Keratinocyte (primary cell): ENCODE measurements around the gene BEGAIN. TPM values are rescaled to one million over a fixed set of nuclear protein-coding genes. Genes with fewer than 3 reads are reported as not detected.

Source experiments
- DNase-seq: peaks from one replicate; pipeline ENCODE4 v3.0.0-alpha.2; 2011; ENCODE audit warnings: low read depth, missing footprints, low spot score
- FAIRE-seq: peaks from 2 replicates; lab custom pipeline; 2011; peaks lifted over from hg19 to GRCh38; lab: Jason Lieb, UNC
- H2AFZ ChIP-seq: 2 replicates; pipeline ENCODE4 v1.6.0; 2012; ENCODE audit warnings: low read length, control low read depth, inconsistent platforms; ENCODE audit not compliant: control insufficient read depth
- H3K27ac ChIP-seq: 2 replicates; pipeline ENCODE4 v1.5.1; 2011; ENCODE audit warnings: low read length; ENCODE audit not compliant: control insufficient read depth, insufficient read depth
- H3K27me3 ChIP-seq: 3 replicates; pipeline ENCODE4 v1.6.0; 2011; ENCODE audit warnings: low read length; ENCODE audit not compliant: control insufficient read depth, insufficient read depth; ENCODE audit errors: extremely low read depth
- H3K36me3 ChIP-seq, 2 experiments: 2 replicates in 1 of 2; 3 replicates in 1 of 2; pipeline ENCODE4 v1.5.1; 2011; ENCODE audit warnings: low read length in 2 of 2, mild to moderate bottlenecking in 1 of 2; ENCODE audit not compliant: control insufficient read depth in 2 of 2, insufficient read depth in 2 of 2; ENCODE audit errors: extremely low read depth in 1 of 2
- H3K4me1 ChIP-seq: 3 replicates; pipeline ENCODE4 v1.5.1; 2011; ENCODE audit warnings: low read length; ENCODE audit not compliant: control insufficient read depth, insufficient read depth; ENCODE audit errors: extremely low read depth
- H3K4me2 ChIP-seq: 3 replicates; pipeline ENCODE4 v1.6.0; 2011; ENCODE audit warnings: low read depth, low read length; ENCODE audit not compliant: control insufficient read depth, insufficient read depth; ENCODE audit errors: extremely low read depth
- H3K4me3 ChIP-seq, 3 experiments: fragments of 200-600 bp in 1 of 3; sonication (generic) in 1 of 3; 2 replicates in 2 of 3; 3 replicates in 1 of 3; pipeline ENCODE4 v1.5.1; 2011 to 2016; ENCODE audit warnings: low read length in 3 of 3, mild to moderate bottlenecking in 3 of 3, control low read depth in 2 of 3, inconsistent platforms in 1 of 3, low read depth in 1 of 3, mixed read lengths in 1 of 3, mixed run types in 1 of 3, moderate library complexity in 1 of 3; ENCODE audit not compliant: control insufficient read depth in 2 of 3, insufficient read depth in 2 of 3; ENCODE audit errors: extremely low read depth in 1 of 3
- H3K79me2 ChIP-seq: 2 replicates; pipeline ENCODE4 v1.6.0; 2012; ENCODE audit warnings: low read length; ENCODE audit not compliant: control insufficient read depth, insufficient read depth
- H3K9ac ChIP-seq: 3 replicates; pipeline ENCODE4 v1.6.0; 2011; ENCODE audit warnings: low read length; ENCODE audit not compliant: control insufficient read depth, insufficient read depth; ENCODE audit errors: extremely low read depth
- H3K9me1 ChIP-seq: 3 replicates; pipeline ENCODE4 v1.6.0; 2011; ENCODE audit warnings: low read length; ENCODE audit not compliant: control insufficient read depth, insufficient read depth; ENCODE audit errors: extremely low read depth
- H3K9me3 ChIP-seq: 2 replicates; pipeline ENCODE4 v1.5.1; 2012; ENCODE audit warnings: low read depth, low read length; ENCODE audit not compliant: control insufficient read depth
- H4K20me1 ChIP-seq: 3 replicates; pipeline ENCODE4 v1.6.0; 2011; ENCODE audit warnings: low read length; ENCODE audit not compliant: control insufficient read depth, insufficient read depth; ENCODE audit errors: extremely low read depth
- EZH2 ChIP-seq: IDR thresholded peaks from one replicate; pipeline ENCODE4 v1.6.1; 2012; ENCODE audit warnings: inconsistent platforms, mild to moderate bottlenecking, low read length, moderate library complexity
- dilution Hi-C: fragments of 300-500 bp; cut with MboI; formaldehyde crosslinking; loops from one replicate; pipeline ENCODE4 v1.7.0; 2020; ENCODE audit warnings: low sequenced_read_pairs; ENCODE audit not compliant: extremely low pct_ligation_motif_present
- polyA plus RNA-seq, 5 experiments: library from polyadenylated mRNA; depleted of rRNA in 3 of 5; stranded (reverse) in 3 of 5; stranded (forward) in 1 of 5; unstranded in 1 of 5; fragments of >200 nt; gene quantifications; 1 replicate in 1 of 5; 2 replicates in 3 of 5; 3 replicates in 1 of 5; pipeline versions ENCODE4 v1.2.1 to v1.2.3, GENCODE V29; 2011 to 2012; ENCODE audit warnings: missing spikeins in 2 of 5, low read depth in 1 of 5, low replicate concordance in 1 of 5
- TF ChIP-seq, protein P1 (sequence below), 3 experiments: IDR thresholded peaks in 1 of 3; conservative IDR thresholded peaks in 1 of 3; optimal IDR thresholded peaks in 1 of 3; 2 replicates in 2 of 3; 3 replicates in 1 of 3; pipeline versions ENCODE3 to v1.5.1; 2011; ENCODE audit warnings: low read length in 3 of 3, mild to moderate bottlenecking in 3 of 3, moderate library complexity in 2 of 3, control low read depth in 1 of 3, inconsistent platforms in 1 of 3; ENCODE audit not compliant: insufficient read depth in 2 of 3; ENCODE audit errors: extremely low read depth in 1 of 3

Gene BEGAIN
- polyA plus RNA-seq, 1 donor (not counting 4 experiments of a cell fraction or from before 2014, with no cell fraction given) = 0.25 TPM

DNA sequence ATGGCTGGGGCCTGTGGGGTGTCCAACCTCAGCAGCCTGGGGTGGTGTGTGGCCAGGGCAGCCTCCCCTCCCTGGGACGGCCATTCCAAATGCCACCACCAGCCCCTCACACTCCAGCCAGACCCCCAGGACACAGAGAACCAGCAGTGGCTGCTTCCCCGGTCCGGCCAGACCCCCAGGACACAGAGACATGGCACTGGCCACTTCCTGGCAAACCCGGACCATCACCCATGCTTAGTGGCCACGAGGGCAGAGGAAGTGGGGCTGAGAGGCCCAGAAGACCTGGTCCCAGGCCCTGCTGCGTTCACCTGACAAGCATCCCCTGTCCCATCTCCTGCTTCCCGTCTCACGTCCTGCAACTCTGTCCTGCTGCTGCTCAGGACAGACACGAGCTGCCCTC lies 26.7 kb downstream of the BEGAIN start:
- FAIRE-seq (no peak), DNase-seq (no peak)
- no peak for TF ChIP-seq EZH2
- TF ChIP-seq, protein P1, sequence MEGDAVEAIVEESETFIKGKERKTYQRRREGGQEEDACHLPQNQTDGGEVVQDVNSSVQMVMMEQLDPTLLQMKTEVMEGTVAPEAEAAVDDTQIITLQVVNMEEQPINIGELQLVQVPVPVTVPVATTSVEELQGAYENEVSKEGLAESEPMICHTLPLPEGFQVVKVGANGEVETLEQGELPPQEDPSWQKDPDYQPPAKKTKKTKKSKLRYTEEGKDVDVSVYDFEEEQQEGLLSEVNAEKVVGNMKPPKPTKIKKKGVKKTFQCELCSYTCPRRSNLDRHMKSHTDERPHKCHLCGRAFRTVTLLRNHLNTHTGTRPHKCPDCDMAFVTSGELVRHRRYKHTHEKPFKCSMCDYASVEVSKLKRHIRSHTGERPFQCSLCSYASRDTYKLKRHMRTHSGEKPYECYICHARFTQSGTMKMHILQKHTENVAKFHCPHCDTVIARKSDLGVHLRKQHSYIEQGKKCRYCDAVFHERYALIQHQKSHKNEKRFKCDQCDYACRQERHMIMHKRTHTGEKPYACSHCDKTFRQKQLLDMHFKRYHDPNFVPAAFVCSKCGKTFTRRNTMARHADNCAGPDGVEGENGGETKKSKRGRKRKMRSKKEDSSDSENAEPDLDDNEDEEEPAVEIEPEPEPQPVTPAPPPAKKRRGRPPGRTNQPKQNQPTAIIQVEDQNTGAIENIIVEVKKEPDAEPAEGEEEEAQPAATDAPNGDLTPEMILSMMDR (optimal IDR thresholded peaks at IDR 0.05 in 1 of 3, IDR thresholded peaks at IDR 0.05 in 1 of 3, conservative IDR thresholded peaks at IDR 0.05 in 1 of 3; ENCODE audit: extremely low read depth in 1 of 3, insufficient read depth in 2 of 3, low read length in 3 of 3) = no peak
- Histone ChIP-seq H3K27ac (no peak overlapping the region), H3K27me3 (peaks cover 9% of the 10 kb centered on the region), H3K4me3 (no peak overlapping the region), H3K79me2 (no peaks in the 10 kb centered on the region), H4K20me1 (no peaks in the 10 kb centered on the region), H3K9ac (no peak overlapping the region), H3K36me3 (no peaks in the 10 kb centered on the region), H3K4me1 (no peaks in the 10 kb centered on the region), H3K9me1 (no peaks in the 10 kb centered on the region), H3K4me2 (no peak overlapping the region), H2AFZ (no peak overlapping the region), H3K9me3 (no peaks in the 10 kb centered on the region)
- dilution Hi-C loops = no loop called here

DNA sequence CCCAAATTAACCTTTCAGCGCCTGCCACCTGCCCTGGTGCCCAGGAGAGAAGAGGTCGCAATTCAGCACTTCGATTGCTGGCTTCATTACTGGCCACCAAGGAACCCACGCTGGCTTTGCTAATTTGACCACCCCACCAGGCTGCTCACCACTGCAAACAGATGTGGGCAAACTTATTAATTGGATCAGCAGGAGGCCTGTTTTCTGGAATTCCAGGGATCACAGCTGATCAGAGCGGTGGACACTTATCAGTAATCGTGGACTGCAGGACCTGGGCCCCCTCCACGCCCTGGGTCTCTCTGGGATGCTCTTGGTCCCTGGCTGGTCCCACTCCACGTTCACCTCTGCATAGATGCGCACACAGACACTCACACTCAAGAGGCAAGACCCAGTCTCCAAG lies 27.8 kb downstream of the BEGAIN start:
- no peaks in the 10 kb centered on the region for H3K4me1 ChIP-seq
- no peaks in the 10 kb centered on the region for H3K36me3 ChIP-seq
- no peaks in the 10 kb centered on the region for H3K9me1 ChIP-seq
- no peak overlapping the region for H3K4me2 ChIP-seq
- TF ChIP-seq, protein P1 (optimal IDR thresholded peaks at IDR 0.05 in 1 of 3, IDR thresholded peaks at IDR 0.05 in 1 of 3, conservative IDR thresholded peaks at IDR 0.05 in 1 of 3; ENCODE audit: extremely low read depth in 1 of 3, insufficient read depth in 2 of 3, low read length in 3 of 3) = no peak
- TF ChIP-seq EZH2 = no peak
- dilution Hi-C loops = no loop called here
- H3K9ac ChIP-seq = no peak overlapping the region
- FAIRE-seq (no peak), DNase-seq (no peak)
- peaks cover 9% of the 10 kb centered on the region for H3K27me3 ChIP-seq
- H3K9me3 ChIP-seq = no peaks in the 10 kb centered on the region
- no peak overlapping the region for H3K27ac ChIP-seq
- no peak overlapping the region for H3K4me3 ChIP-seq
- H3K79me2 ChIP-seq = no peaks in the 10 kb centered on the region
- H2AFZ ChIP-seq = no peak overlapping the region
- H4K20me1 ChIP-seq = no peaks in the 10 kb centered on the region
